PFSK-1 (cell line): ENCODE results near the gene FN1.
A peak's percentile ranks its signal among the peaks of the same experiment; 100 is the strongest.

ENCODE experiments used
- FOXP2 ChIP-seq: optimal IDR thresholded peaks from 2 replicates; pipeline ENCODE3; 2011; ENCODE audit warnings: borderline replicate concordance, control low read depth, inconsistent platforms; ENCODE audit not compliant: insufficient read depth; ENCODE audit errors: extremely low read length, extremely low read depth
- POLR2AphosphoS5 ChIP-seq: IDR thresholded peaks from 2 replicates; pipeline ENCODE4 v1.6.1; 2012; ENCODE audit warnings: low read depth, mild to moderate bottlenecking, control low read depth, low read length, moderate library complexity
- SIN3A ChIP-seq: IDR thresholded peaks from 2 replicates; pipeline ENCODE4 v1.6.1; 2012; ENCODE audit warnings: mild to moderate bottlenecking, low read length, moderate library complexity, borderline replicate concordance; ENCODE audit not compliant: insufficient read depth
- TAF1 ChIP-seq: IDR thresholded peaks from 2 replicates; pipeline ENCODE4 v1.6.1; 2012; ENCODE audit warnings: low read length, control low read depth, borderline replicate concordance; ENCODE audit not compliant: insufficient read depth
- TF ChIP-seq, protein P1 (sequence below), 2 experiments: IDR thresholded peaks; 2 replicates each; pipeline versions ENCODE4 v1.6.1 to v1.8.0; 2011 to 2012; ENCODE audit warnings: low read depth in 2 of 2, low read length in 2 of 2, control low read depth in 1 of 2, inconsistent platforms in 1 of 2, mild to moderate bottlenecking in 1 of 2, moderate library complexity in 1 of 2; ENCODE audit not compliant: insufficient read depth in 1 of 2

Gene FN1

DNA sequence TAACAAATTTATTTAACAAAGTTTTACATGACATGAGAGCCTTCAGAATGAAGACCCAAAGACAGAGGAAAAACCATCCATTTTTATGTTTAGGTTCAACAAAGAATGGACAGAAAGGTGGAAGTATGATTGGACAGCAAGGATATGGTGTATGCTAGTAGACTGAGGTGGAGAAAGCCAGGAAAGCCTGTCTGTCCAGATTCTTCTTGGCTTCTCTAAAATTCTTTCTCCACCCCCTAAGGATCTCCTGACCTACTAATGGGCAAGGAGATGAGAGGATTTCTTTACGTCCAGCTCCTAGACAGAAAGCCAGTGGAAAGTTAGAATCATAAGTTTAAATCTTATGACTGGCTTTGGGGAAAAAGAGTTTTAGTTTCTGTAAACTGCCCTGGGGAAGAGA, 121.0 kb downstream of the FN1 start:
- no peak for TF ChIP-seq TAF1
- TF ChIP-seq POLR2AphosphoS5 = no peak
- TF ChIP-seq, protein P1, sequence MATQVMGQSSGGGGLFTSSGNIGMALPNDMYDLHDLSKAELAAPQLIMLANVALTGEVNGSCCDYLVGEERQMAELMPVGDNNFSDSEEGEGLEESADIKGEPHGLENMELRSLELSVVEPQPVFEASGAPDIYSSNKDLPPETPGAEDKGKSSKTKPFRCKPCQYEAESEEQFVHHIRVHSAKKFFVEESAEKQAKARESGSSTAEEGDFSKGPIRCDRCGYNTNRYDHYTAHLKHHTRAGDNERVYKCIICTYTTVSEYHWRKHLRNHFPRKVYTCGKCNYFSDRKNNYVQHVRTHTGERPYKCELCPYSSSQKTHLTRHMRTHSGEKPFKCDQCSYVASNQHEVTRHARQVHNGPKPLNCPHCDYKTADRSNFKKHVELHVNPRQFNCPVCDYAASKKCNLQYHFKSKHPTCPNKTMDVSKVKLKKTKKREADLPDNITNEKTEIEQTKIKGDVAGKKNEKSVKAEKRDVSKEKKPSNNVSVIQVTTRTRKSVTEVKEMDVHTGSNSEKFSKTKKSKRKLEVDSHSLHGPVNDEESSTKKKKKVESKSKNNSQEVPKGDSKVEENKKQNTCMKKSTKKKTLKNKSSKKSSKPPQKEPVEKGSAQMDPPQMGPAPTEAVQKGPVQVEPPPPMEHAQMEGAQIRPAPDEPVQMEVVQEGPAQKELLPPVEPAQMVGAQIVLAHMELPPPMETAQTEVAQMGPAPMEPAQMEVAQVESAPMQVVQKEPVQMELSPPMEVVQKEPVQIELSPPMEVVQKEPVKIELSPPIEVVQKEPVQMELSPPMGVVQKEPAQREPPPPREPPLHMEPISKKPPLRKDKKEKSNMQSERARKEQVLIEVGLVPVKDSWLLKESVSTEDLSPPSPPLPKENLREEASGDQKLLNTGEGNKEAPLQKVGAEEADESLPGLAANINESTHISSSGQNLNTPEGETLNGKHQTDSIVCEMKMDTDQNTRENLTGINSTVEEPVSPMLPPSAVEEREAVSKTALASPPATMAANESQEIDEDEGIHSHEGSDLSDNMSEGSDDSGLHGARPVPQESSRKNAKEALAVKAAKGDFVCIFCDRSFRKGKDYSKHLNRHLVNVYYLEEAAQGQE (IDR thresholded peaks at IDR 0.05; ENCODE audit: insufficient read depth in 1 of 2, low read depth in 2 of 2, low read length in 2 of 2) = no peak
- no peak for TF ChIP-seq FOXP2

DNA sequence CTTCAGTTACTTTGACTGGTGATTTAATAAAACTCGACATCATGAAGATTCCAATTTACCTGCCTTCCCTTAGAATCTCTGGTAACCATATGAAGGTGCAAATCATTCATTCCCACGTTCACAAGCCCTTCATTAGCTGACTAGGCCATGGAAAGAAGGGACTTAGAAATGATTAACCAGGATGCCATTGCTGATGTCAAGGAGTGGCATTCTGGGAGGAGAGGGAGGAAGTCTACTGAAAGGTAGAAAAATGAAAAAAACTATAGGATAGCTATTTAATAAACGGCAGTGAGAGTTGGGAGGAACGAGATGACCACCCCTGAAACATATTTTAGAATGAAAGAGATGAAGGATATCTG, 122.6 kb downstream of the FN1 start:
- TF ChIP-seq FOXP2 (no peak), TAF1 (no peak), POLR2AphosphoS5 (no peak), SIN3A (no peak)
- TF ChIP-seq, protein P1 (IDR thresholded peaks at IDR 0.05; ENCODE audit: insufficient read depth in 1 of 2, low read depth in 2 of 2, low read length in 2 of 2) = no peak

DNA sequence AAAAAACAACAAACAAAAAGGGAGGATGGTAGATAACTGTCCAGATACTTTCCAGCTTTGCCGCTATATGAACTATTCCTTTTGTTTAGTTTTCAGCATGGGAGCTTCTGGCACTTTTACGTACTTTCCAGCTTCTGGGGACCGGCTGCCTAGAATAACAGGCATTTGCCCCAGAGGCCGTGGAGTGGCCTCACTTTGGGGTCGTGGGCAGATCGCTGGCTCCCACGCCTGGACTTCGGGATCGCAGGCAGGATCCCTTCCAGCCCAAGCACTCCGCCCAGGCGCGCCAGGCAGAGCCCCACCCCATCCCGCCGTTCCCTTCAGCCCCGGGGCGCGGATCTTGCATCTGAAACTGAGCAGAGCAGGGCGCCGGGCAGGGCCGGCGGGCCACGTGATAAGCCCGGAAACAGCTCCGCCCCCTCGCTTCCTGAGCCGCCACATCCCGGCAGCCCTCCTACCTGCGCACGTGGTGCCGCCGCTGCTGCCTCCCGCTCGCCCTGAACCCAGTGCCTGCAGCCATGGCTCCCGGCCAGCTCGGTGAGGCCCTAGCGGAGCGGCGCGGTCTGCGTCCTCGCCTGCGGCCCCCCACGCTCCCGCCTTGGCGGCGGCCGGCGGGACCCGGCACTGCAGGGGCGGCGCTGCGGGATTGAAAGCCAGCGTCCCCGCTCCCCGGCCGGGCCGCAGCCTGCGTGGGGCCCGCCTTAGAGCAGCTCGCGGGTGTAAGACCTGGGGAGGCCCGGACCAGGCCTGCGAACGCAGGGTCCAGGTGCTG, 124.1 kb downstream of the FN1 start, which contains the start of gene ATIC:
ATIC (plus strand) TSS at position 435 of the 772 bp plus-strand sequence; CDS start at position 519, 84 bp downstream.
- TF ChIP-seq SIN3A (peak; percentile 69; the same call in 1 of the 2 replicates), POLR2AphosphoS5 (peak; percentile 68; the same call in 1 of the 2 replicates), TAF1 (peak; percentile 83), FOXP2 (peak; percentile 74)
- TF ChIP-seq, protein P1 (IDR thresholded peaks at IDR 0.05; ENCODE audit: insufficient read depth in 1 of 2, low read depth in 2 of 2, low read length in 2 of 2) = peak; percentile 32 to 44; a peak in 1 of 4 replicates
